GM12878 (cell line): ENCODE data around the gene EEF1AKMT3. TPM values are rescaled to one million over a fixed set of nuclear protein-coding genes. Genes with fewer than 3 reads are reported as not detected.

Experiments used
- ASH2L ChIP-seq: fragments of 300-600, 200-600 bp; sonication (generic); IDR thresholded peaks from 2 replicates; pipeline ENCODE4 v1.6.1; 2017; ENCODE audit warnings: low read depth, mild to moderate bottlenecking, borderline replicate concordance
- ATF2 ChIP-seq: IDR thresholded peaks from 2 replicates; pipeline ENCODE4 v1.6.1; 2012; ENCODE audit warnings: low read length, inconsistent platforms
- BRCA1 ChIP-seq: IDR thresholded peaks from 2 replicates; pipeline ENCODE4 v1.6.1; 2011; ENCODE audit warnings: low read depth, low read length, improper control_type of control experiment
- CHD2 ChIP-seq: IDR thresholded peaks from 2 replicates; pipeline ENCODE4 v1.6.1; 2011; ENCODE audit warnings: low read depth, low read length, improper control_type of control experiment, borderline replicate concordance
- DPF2 ChIP-seq: fragments of 450-650 bp; IDR thresholded peaks from 2 replicates; pipeline ENCODE4 v1.6.1; 2017; ENCODE audit warnings: mild to moderate bottlenecking
- EED ChIP-seq: sonication (generic); IDR thresholded peaks from 2 replicates; pipeline ENCODE4 v1.6.1; 2016; ENCODE audit warnings: antibody characterized with exemption, low read depth
- GATAD2B ChIP-seq: fragments of 450-650 bp; conservative IDR thresholded peaks from 2 replicates; pipeline ENCODE4 v1.6.1; 2017; ENCODE audit warnings: low read depth, mild to moderate bottlenecking, moderate library complexity
- HSF1 ChIP-seq: fragments of 150-350 bp; IDR thresholded peaks from 2 replicates; pipeline ENCODE4 v1.6.1; 2014; ENCODE audit warnings: mild to moderate bottlenecking, low read depth, low read length
- PAX5 ChIP-seq: IDR thresholded peaks from 2 replicates; pipeline ENCODE4 v1.6.1; 2011; ENCODE audit warnings: low read depth, low read length, borderline replicate concordance
- PKNOX1 ChIP-seq: fragments of 450-650 bp; IDR thresholded peaks from 2 replicates; pipeline ENCODE4 v1.6.1; 2016; ENCODE audit warnings: mild to moderate bottlenecking
- RELB ChIP-seq: fragments of 450-650 bp; IDR thresholded peaks from 2 replicates; pipeline ENCODE4 v1.6.1; 2017; ENCODE audit warnings: low read depth, mild to moderate bottlenecking, moderate library complexity
- SMC3 ChIP-seq: IDR thresholded peaks from 2 replicates; pipeline ENCODE4 v1.6.1; 2011; ENCODE audit warnings: low read length, improper control_type of control experiment, borderline replicate concordance
- WRNIP1 ChIP-seq: IDR thresholded peaks from 2 replicates; pipeline ENCODE4 v1.6.1; 2011; ENCODE audit warnings: low read depth, low read length, improper control_type of control experiment, borderline replicate concordance
- ZBTB33 ChIP-seq: fragments of 450-650 bp; IDR thresholded peaks from 2 replicates; pipeline ENCODE4 v1.6.1; 2017; ENCODE audit warnings: mild to moderate bottlenecking
- ZNF687 ChIP-seq: fragments of 450-650 bp; IDR thresholded peaks from 2 replicates; pipeline ENCODE4 v1.6.1; 2017; ENCODE audit warnings: mild to moderate bottlenecking, moderate library complexity
- polyA plus RNA-seq, 11 experiments: library from polyadenylated mRNA; depleted of rRNA in 4 of 11; unstranded in 6 of 11; stranded (reverse) in 5 of 11; fragments of >200 nt; fragmentation: Nextera tagmentation in 4 of 11; fragmentation: Illumina TruSeq in 1 of 11; extraction: Ambion mirVana in 4 of 11; extraction: Trizol in 1 of 11; gene quantifications; 1 replicate in 1 of 11; 2 replicates in 10 of 11; pipeline versions ENCODE4 v1.2.1 to v1.2.3, GENCODE V29; 2011 to 2016; ENCODE audit warnings: inconsistent platforms in 2 of 11, missing spikeins in 2 of 11, low read depth in 1 of 11
- total RNA-seq, 4 experiments: library from RNA; depleted of rRNA in 3 of 4; stranded (reverse); fragments of >200 nt in 3 of 4; fragmentation: Illumina TruSeq in 1 of 4; extraction: Trizol in 1 of 4; gene quantifications; 2 replicates each; pipeline versions ENCODE4 v1.2.1 to v1.2.3, GENCODE V29; 2013 to 2021

EEF1AKMT3 gene
- total and polyA plus RNA-seq, 10 of the 15 experiments (the other 5 are each of a cell fraction or from before 2014, with no cell fraction given): 1.2 to 8.2 (median 3.5) TPM

- TF ChIP-seq PKNOX1 (peak; percentile 82), EED (no peak), PAX5 (peak; percentile 79; the same call in 1 of the 2 replicates), BRCA1 (no peak), ASH2L (no peak), GATAD2B (no peak), ZBTB33 (no peak), ATF2 (no peak), HSF1 (no peak), ZNF687 (no peak; the same call in 1 of the 2 replicates), WRNIP1 (no peak), CHD2 (peak; percentile 49; the same call in 1 of the 2 replicates), SMC3 (no peak), RELB (peak; percentile 68), DPF2 (0 out of 2 replicates have a peak, but pooled peaks have one; percentile 50)
Measured at GRCh38 chr12:57751788-57752667, 20.4 kb upstream of the EEF1AKMT3 start, which contains the start of gene CDK4 (continued).
